Measurements from ENCODE around the gene DUSP10.

GRCh38 chr1:221725735-221726672 lies 15.9 kb downstream of the DUSP10 start:
- TF ChIP-seq CTCF (IDR thresholded peaks at IDR 0.05 in 2 of 3, conservative IDR thresholded peaks at IDR 0.05 in 1 of 3; ENCODE audit: borderline replicate concordance in 1 of 3, insufficient read depth in 1 of 3, low read depth in 2 of 3, low read length in 2 of 3) (no peak), ZFX (IDR thresholded peaks at IDR 0.05) (no peak)
- TF ChIP-seq, protein P1, sequence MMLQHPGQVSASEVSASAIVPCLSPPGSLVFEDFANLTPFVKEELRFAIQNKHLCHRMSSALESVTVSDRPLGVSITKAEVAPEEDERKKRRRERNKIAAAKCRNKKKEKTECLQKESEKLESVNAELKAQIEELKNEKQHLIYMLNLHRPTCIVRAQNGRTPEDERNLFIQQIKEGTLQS (IDR thresholded peaks at IDR 0.05) = no peak

Measured in HCT116 (cell line).